SU-DHL-6 (cell line): ENCODE data around the gene CHRM5.

Experiments used
- H2AFZ ChIP-seq: fragments of 200-600 bp; sonication (generic); 2 replicates; pipeline ENCODE4 v1.6.1; 2014; ENCODE audit warnings: low read depth, mild to moderate bottlenecking, moderate library complexity, mixed read lengths, antibody characterized with exemption, low read length; ENCODE audit not compliant: severe bottlenecking
- H3F3A ChIP-seq: fragments of 200-600 bp; shearing (Covaris generic); 2 replicates; pipeline ENCODE4 v1.6.0; 2016; ENCODE audit warnings: antibody characterized with exemption, mild to moderate bottlenecking; ENCODE audit not compliant: insufficient read depth
- H3K27ac ChIP-seq: fragments of 200-600 bp; sonication (generic); 2 replicates; pipeline ENCODE4 v1.5.1; 2016; ENCODE audit warnings: low read depth, mild to moderate bottlenecking, low read length, moderate library complexity, mixed read lengths
- H3K27me3 ChIP-seq: fragments of 200-600 bp; sonication (generic), shearing (Covaris generic); 2 replicates; pipeline ENCODE4 v1.6.0; 2014; ENCODE audit warnings: mild to moderate bottlenecking, low read length
- H3K36me3 ChIP-seq: fragments of 200-600 bp; sonication (generic); 2 replicates; pipeline ENCODE4 v1.6.1; 2014; ENCODE audit warnings: mild to moderate bottlenecking, low read length, mixed read lengths
- H3K4me2 ChIP-seq: fragments of 300-600, 200-600 bp; shearing (Covaris generic), sonication (generic); 2 replicates; pipeline ENCODE4 v1.6.0; 2014; ENCODE audit warnings: low read length, low read depth, mild to moderate bottlenecking; ENCODE audit not compliant: poor library complexity, severe bottlenecking
- H3K4me3 ChIP-seq: fragments of 200-600 bp; sonication (generic); 2 replicates; pipeline ENCODE4 v1.5.1; 2014; ENCODE audit warnings: antibody characterized with exemption, low read length, mild to moderate bottlenecking, mixed read lengths; ENCODE audit not compliant: insufficient read depth, poor library complexity, severe bottlenecking
- H3K79me2 ChIP-seq: fragments of 200-600 bp; sonication (generic); 2 replicates; pipeline ENCODE4 v1.6.1; 2014; ENCODE audit warnings: mild to moderate bottlenecking, low read length, moderate library complexity; ENCODE audit not compliant: insufficient read depth
- H3K9ac ChIP-seq: fragments of 200-600 bp; sonication (generic); 2 replicates; pipeline ENCODE4 v1.7.0; 2014; ENCODE audit warnings: mild to moderate bottlenecking, low read length
- H3K9me2 ChIP-seq: fragments of 200-600 bp; sonication (generic); replicated peaks from 2 replicates; pipeline ENCODE4 v1.6.1; 2014; ENCODE audit warnings: low read length; ENCODE audit not compliant: insufficient read depth
- H3K9me3 ChIP-seq: fragments of 200-600 bp; sonication (generic); 2 replicates; pipeline ENCODE4 v1.6.1; 2014; ENCODE audit warnings: low read length, mixed read lengths; ENCODE audit not compliant: insufficient read depth
- H4K20me1 ChIP-seq: fragments of 200-600 bp; sonication (generic); 2 replicates; pipeline ENCODE4 v1.6.1; 2014; ENCODE audit warnings: low read depth, mild to moderate bottlenecking, antibody characterized with exemption, low read length, moderate library complexity, mixed read lengths
- CTCF ChIP-seq: fragments of 200-600 bp; sonication (generic); IDR thresholded peaks from one replicate; pipeline ENCODE4 v1.5.1; 2017; ENCODE audit warnings: antibody characterized with exemption, mild to moderate bottlenecking, low read length, moderate library complexity; ENCODE audit not compliant: insufficient read depth, poor library complexity, severe bottlenecking
- EZH2phosphoT487 ChIP-seq: fragments of 200-600 bp; sonication (generic), shearing (Covaris generic); conservative IDR thresholded peaks from 2 replicates; pipeline ENCODE4 v1.6.1; 2018; ENCODE audit warnings: mild to moderate bottlenecking, antibody characterized with exemption, low read length, moderate library complexity, mixed read lengths

CHRM5 gene

GRCh38 chr15:34111488-34111887, 143.2 kb downstream of the CHRM5 start:
- Histone ChIP-seq H4K20me1 (no peaks in the 10 kb centered on the region), H2AFZ (no peak overlapping the region), H3K27ac (no peak overlapping the region), H3F3A (no peaks in the 10 kb centered on the region), H3K9ac (no peak overlapping the region), H3K9me3 (no peaks in the 10 kb centered on the region), H3K9me2 (no peaks in the 10 kb centered on the region), H3K79me2 (no peaks in the 10 kb centered on the region), H3K4me3 (no peak overlapping the region), H3K36me3 (no peaks in the 10 kb centered on the region), H3K4me2 (no peak overlapping the region), H3K27me3 (no peaks in the 10 kb centered on the region)
- TF ChIP-seq CTCF: no peak
- TF ChIP-seq EZH2phosphoT487: no peak

GRCh38 chr15:34114215-34114614, 145.9 kb downstream of the CHRM5 start:
- H3K9me2 ChIP-seq: no peaks in the 10 kb centered on the region
- H3K36me3 ChIP-seq: no peaks in the 10 kb centered on the region
- H3K4me2 ChIP-seq: no peak overlapping the region
- H2AFZ ChIP-seq: no peak overlapping the region
- H3K9me3 ChIP-seq: no peaks in the 10 kb centered on the region
- no peak for TF ChIP-seq CTCF
- no peak for TF ChIP-seq EZH2phosphoT487
- H3K4me3 ChIP-seq: no peak overlapping the region
- no peaks in the 10 kb centered on the region for H3K79me2 ChIP-seq
- no peaks in the 10 kb centered on the region for H4K20me1 ChIP-seq
- H3K27me3 ChIP-seq: no peaks in the 10 kb centered on the region
- H3F3A ChIP-seq: no peaks in the 10 kb centered on the region
- no peak overlapping the region for H3K9ac ChIP-seq
- H3K27ac ChIP-seq: no peak overlapping the region

- H2AFZ ChIP-seq: no peak overlapping the region
- H3K4me2 ChIP-seq: no peak overlapping the region
- H3F3A ChIP-seq: no peaks in the 10 kb centered on the region
- no peaks in the 10 kb centered on the region for H3K36me3 ChIP-seq
- H3K9ac ChIP-seq: no peak overlapping the region
- no peak overlapping the region for H3K4me3 ChIP-seq
- no peaks in the 10 kb centered on the region for H3K79me2 ChIP-seq
- no peaks in the 10 kb centered on the region for H4K20me1 ChIP-seq
- no peaks in the 10 kb centered on the region for H3K9me3 ChIP-seq
- H3K9me2 ChIP-seq: no peaks in the 10 kb centered on the region
- no peak for TF ChIP-seq CTCF
- TF ChIP-seq EZH2phosphoT487: no peak
- no peak overlapping the region for H3K27ac ChIP-seq
- no peaks in the 10 kb centered on the region for H3K27me3 ChIP-seq
Measured at GRCh38 chr15:34114739-34115138, 146.4 kb downstream of the CHRM5 start.
